Breast epithelium (tissue), 4 donors: ENCODE data around the gene PDLIM4. TPM values are rescaled to one million over a fixed set of nuclear protein-coding genes. Genes with fewer than 3 reads are reported as not detected.
A peak's percentile ranks its signal among the peaks of the same experiment; 100 is the strongest.

Source experiments
- DNase-seq, 2 donors: peaks; one replicate each; pipeline ENCODE4 v3.0.0-alpha.2; 2019; ENCODE audit warnings: low spot score in 2 of 2
- H3K27ac ChIP-seq, 2 donors: fragments of 200-600 bp; sonication (generic) in 1 of 2; one replicate each; pipeline ENCODE4 v1.5.1; 2016 to 2019; ENCODE audit warnings: mild to moderate bottlenecking in 1 of 2
- H3K27me3 ChIP-seq, 2 donors: fragments of 200-600 bp; sonication (generic) in 1 of 2; one replicate each; pipeline versions ENCODE4 v1.5.1 to v1.6.0; 2017 to 2019; ENCODE audit warnings: control low read depth in 1 of 2, mild to moderate bottlenecking in 1 of 2
- H3K36me3 ChIP-seq: fragments of 200-600 bp; one replicate; pipeline ENCODE4 v1.5.1; 2019
- H3K4me1 ChIP-seq, 2 donors: fragments of 200-600 bp; sonication (generic); one replicate each; pipeline ENCODE4 v1.5.1; 2016 to 2019; ENCODE audit warnings: control low read depth in 1 of 2
- H3K4me3 ChIP-seq, 3 donors: fragments of 200-600 bp; sonication (generic); 1 replicate in 2 of 3; 2 replicates in 1 of 3; pipeline ENCODE4 v1.5.1; 2016 to 2019; ENCODE audit warnings: mild to moderate bottlenecking in 3 of 3, moderate library complexity in 2 of 3
- H3K9me3 ChIP-seq, 2 donors: fragments of 200-600 bp; sonication (generic) in 1 of 2; one replicate each; pipeline ENCODE4 v1.5.1; 2016 to 2019; ENCODE audit warnings: control low read depth in 1 of 2
- POLR2A ChIP-seq: fragments of 450-650 bp; IDR thresholded peaks from one replicate; pipeline ENCODE4 v1.6.1; 2016; ENCODE audit warnings: antibody characterized with exemption, mild to moderate bottlenecking, moderate library complexity
- POLR2AphosphoS5 ChIP-seq, 3 donors: sonication (generic); formaldehyde crosslinking; IDR thresholded peaks; one replicate each; pipeline ENCODE4 v1.6.1; 2017; ENCODE audit warnings: antibody characterized with exemption in 3 of 3
- intact Hi-C: fragments of 100-400 bp; cut with DNase I; formaldehyde crosslinking; loops from one replicate; pipeline ENCODE4 v1.15.1; 2023; ENCODE audit warnings: low total_unique reads
- total RNA-seq, 3 donors: library from RNA; depleted of rRNA; stranded (reverse); fragments of >200 nt; gene quantifications; one replicate each; pipeline ENCODE4 v1.1.0, GENCODE V29; 2016
- TF ChIP-seq, protein P1 (sequence below), 3 donors: fragments of 450-650 bp; IDR thresholded peaks; one replicate each; pipeline ENCODE4 v1.5.1; 2016 to 2017; ENCODE audit warnings: antibody characterized with exemption in 3 of 3, mild to moderate bottlenecking in 3 of 3, moderate library complexity in 3 of 3

PDLIM4 gene
- total RNA-seq, 3 donors from 2014 or later: 9.0 to 102 (median 71.4) TPM

GRCh38 chr5:132232465-132232864 lies 25.0 kb upstream of the PDLIM4 start:
- DNase-seq: no peak
- Histone ChIP-seq H3K27ac (no peak overlapping the region), H3K4me3 (no peak overlapping the region), H3K9me3 (no peaks in the 10 kb centered on the region), H3K36me3 (no peaks in the 10 kb centered on the region), H3K27me3 (no peaks in the 10 kb centered on the region), H3K4me1 (no peaks in the 10 kb centered on the region)
- intact Hi-C loops: no loop called here
- no peak for TF ChIP-seq POLR2AphosphoS5 (IDR thresholded peaks at IDR 0.05)
- TF ChIP-seq POLR2A: no peak
- TF ChIP-seq, protein P1, sequence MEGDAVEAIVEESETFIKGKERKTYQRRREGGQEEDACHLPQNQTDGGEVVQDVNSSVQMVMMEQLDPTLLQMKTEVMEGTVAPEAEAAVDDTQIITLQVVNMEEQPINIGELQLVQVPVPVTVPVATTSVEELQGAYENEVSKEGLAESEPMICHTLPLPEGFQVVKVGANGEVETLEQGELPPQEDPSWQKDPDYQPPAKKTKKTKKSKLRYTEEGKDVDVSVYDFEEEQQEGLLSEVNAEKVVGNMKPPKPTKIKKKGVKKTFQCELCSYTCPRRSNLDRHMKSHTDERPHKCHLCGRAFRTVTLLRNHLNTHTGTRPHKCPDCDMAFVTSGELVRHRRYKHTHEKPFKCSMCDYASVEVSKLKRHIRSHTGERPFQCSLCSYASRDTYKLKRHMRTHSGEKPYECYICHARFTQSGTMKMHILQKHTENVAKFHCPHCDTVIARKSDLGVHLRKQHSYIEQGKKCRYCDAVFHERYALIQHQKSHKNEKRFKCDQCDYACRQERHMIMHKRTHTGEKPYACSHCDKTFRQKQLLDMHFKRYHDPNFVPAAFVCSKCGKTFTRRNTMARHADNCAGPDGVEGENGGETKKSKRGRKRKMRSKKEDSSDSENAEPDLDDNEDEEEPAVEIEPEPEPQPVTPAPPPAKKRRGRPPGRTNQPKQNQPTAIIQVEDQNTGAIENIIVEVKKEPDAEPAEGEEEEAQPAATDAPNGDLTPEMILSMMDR (IDR thresholded peaks at IDR 0.05): no peak

GRCh38 chr5:132233081-132233480 lies 24.4 kb upstream of the PDLIM4 start:
- no peaks in the 10 kb centered on the region for H3K4me1 ChIP-seq
- DNase-seq: no peak
- no peak overlapping the region for H3K4me3 ChIP-seq
- no peak overlapping the region for H3K27ac ChIP-seq
- no peaks in the 10 kb centered on the region for H3K27me3 ChIP-seq
- TF ChIP-seq POLR2AphosphoS5 (IDR thresholded peaks at IDR 0.05) (no peak), POLR2A (no peak)
- TF ChIP-seq, protein P1 (IDR thresholded peaks at IDR 0.05): no peak
- intact Hi-C loops: no loop called here
- no peaks in the 10 kb centered on the region for H3K36me3 ChIP-seq
- H3K9me3 ChIP-seq: no peaks in the 10 kb centered on the region

- TF ChIP-seq POLR2A (no peak), POLR2AphosphoS5 (IDR thresholded peaks at IDR 0.05) (no peak)
- TF ChIP-seq, protein P1 (IDR thresholded peaks at IDR 0.05): no peak
- Histone ChIP-seq H3K4me1 (no peaks in the 10 kb centered on the region), H3K27me3 (no peaks in the 10 kb centered on the region), H3K4me3 (no peak overlapping the region), H3K9me3 (no peaks in the 10 kb centered on the region), H3K36me3 (no peaks in the 10 kb centered on the region), H3K27ac (no peak overlapping the region)
- no peak for DNase-seq
- intact Hi-C loops: no loop called here
Measured at GRCh38 chr5:132233811-132234683, 23.4 kb upstream of the PDLIM4 start.

DNA sequence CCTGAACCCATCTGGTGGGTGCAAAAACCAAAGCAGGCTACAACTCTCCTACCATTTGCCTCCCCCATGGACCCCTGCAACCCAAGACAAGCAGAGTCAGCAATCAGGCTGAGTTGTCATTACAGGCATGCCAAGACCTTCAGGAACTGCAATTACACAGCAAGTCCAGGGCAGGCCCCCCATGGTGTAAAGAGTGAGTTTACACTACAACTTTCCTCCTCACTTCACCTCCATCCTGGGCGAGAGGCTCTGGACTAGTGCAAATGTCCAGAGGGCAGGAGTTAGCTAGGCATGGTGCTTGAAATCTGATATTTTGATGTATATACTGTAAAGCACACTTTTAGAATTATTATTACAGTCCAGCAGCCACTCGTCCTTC lies 22.8 kb upstream of the PDLIM4 start:
- no peaks in the 10 kb centered on the region for H3K36me3 ChIP-seq
- H3K4me3 ChIP-seq: no peak overlapping the region
- no peak overlapping the region for H3K27ac ChIP-seq
- H3K27me3 ChIP-seq: no peaks in the 10 kb centered on the region
- H3K9me3 ChIP-seq: no peaks in the 10 kb centered on the region
- intact Hi-C loops: no loop called here
- H3K4me1 ChIP-seq: no peaks in the 10 kb centered on the region
- DNase-seq: no peak
- TF ChIP-seq POLR2A (no peak), POLR2AphosphoS5 (IDR thresholded peaks at IDR 0.05) (no peak)
- TF ChIP-seq, protein P1 (IDR thresholded peaks at IDR 0.05): no peak

DNA sequence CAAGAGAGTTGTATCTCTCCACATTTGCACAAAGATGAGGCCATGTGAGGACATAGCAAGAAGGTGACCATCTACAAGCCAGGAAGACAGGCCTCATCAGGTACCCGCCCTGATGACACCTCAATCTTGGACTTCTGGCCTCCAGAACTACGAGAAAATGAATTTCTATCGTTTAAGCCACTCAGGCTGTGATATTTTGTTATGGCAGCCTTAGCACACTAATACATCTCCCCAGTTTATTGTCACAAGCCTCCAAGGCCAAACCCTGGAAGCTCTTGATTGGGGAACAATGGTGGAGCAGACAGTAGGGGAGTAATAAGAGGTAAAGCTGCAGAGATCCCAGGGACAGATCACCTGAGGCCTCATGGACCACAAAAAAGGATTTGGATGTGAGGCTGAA lies 22.2 kb upstream of the PDLIM4 start:
- Histone ChIP-seq H3K36me3 (no peaks in the 10 kb centered on the region), H3K27me3 (no peaks in the 10 kb centered on the region), H3K4me1 (no peaks in the 10 kb centered on the region), H3K9me3 (no peaks in the 10 kb centered on the region), H3K4me3 (no peak overlapping the region), H3K27ac (no peak overlapping the region)
- TF ChIP-seq POLR2A: no peak
- TF ChIP-seq, protein P1 (IDR thresholded peaks at IDR 0.05): no peak
- TF ChIP-seq POLR2AphosphoS5 (IDR thresholded peaks at IDR 0.05): no peak
- intact Hi-C loops: no loop called here
- DNase-seq: peak in 1 of 2 donors; percentile 3
